KMS-11 (cell line): ENCODE data around the gene POT1.
"Not testable (repeated sequence)": the region's sequence is repeated elsewhere in the genome, so short reads cannot be mapped to it uniquely, and the experiment has no call there.

Experiments
- H2AFZ ChIP-seq: fragments of 200-600 bp; sonication (generic); 2 replicates; pipeline ENCODE4 v1.6.1; 2016; ENCODE audit warnings: antibody characterized with exemption, mixed run types, low read depth
- H3K27ac ChIP-seq: fragments of 200-600 bp; sonication (generic); 2 replicates; pipeline ENCODE4 v1.6.1; 2016; ENCODE audit warnings: mild to moderate bottlenecking, mixed run types
- H3K27me3 ChIP-seq: fragments of 200-600 bp; sonication (generic); 2 replicates; pipeline ENCODE4 v1.6.1; 2017; ENCODE audit warnings: mild to moderate bottlenecking, low read depth, mixed run types, moderate library complexity; ENCODE audit not compliant: insufficient read depth
- H3K36me3 ChIP-seq: fragments of 200-600 bp; sonication (generic); 2 replicates; pipeline ENCODE4 v1.6.1; 2017; ENCODE audit warnings: mild to moderate bottlenecking, mixed run types; ENCODE audit not compliant: insufficient read depth
- H3K4me1 ChIP-seq: fragments of 200-600 bp; sonication (generic); 2 replicates; pipeline ENCODE4 v1.6.1; 2016; ENCODE audit warnings: mild to moderate bottlenecking, low read depth, mixed run types; ENCODE audit not compliant: poor library complexity, severe bottlenecking
- H3K4me2 ChIP-seq: fragments of 200-600 bp; sonication (generic); 2 replicates; pipeline ENCODE4 v1.7.0; 2016; ENCODE audit warnings: mild to moderate bottlenecking, mixed run types
- H3K4me3 ChIP-seq: fragments of 200-600 bp; sonication (generic); IDR thresholded peaks from 2 replicates; pipeline ENCODE4 v1.6.1; 2017; ENCODE audit warnings: low read depth, low read length, mixed read lengths; ENCODE audit not compliant: insufficient read depth
- H3K79me2 ChIP-seq: fragments of 200-600 bp; sonication (generic); 2 replicates; pipeline ENCODE4 v1.6.1; 2016; ENCODE audit warnings: low read depth, mixed run types; ENCODE audit not compliant: insufficient read depth
- H3K9ac ChIP-seq: fragments of 200-600 bp; sonication (generic); 2 replicates; pipeline ENCODE4 v1.6.1; 2016; ENCODE audit warnings: mild to moderate bottlenecking, mixed run types
- H4K20me1 ChIP-seq: fragments of 200-600 bp; sonication (generic); 2 replicates; pipeline ENCODE4 v1.6.1; 2016; ENCODE audit warnings: mild to moderate bottlenecking, mixed run types; ENCODE audit not compliant: insufficient read depth
- CTCF ChIP-seq: fragments of 200-600 bp; sonication (generic); conservative IDR thresholded peaks from 2 replicates; pipeline ENCODE4 v1.6.1; 2017; ENCODE audit warnings: low read depth, mild to moderate bottlenecking, antibody characterized with exemption, low read length, moderate library complexity, mixed read lengths

Gene POT1

GRCh38 chr7:124929467-124930172 lies at the start of gene POT1:
TSS of gene POT1 (minus strand) at chr7:124929825. CDS start at chr7:124897173, 32,652 bp downstream.
- H3K27ac ChIP-seq = peak within 1 kb of the TSS; percentile 80
- H3K4me1 ChIP-seq = peaks cover 25% of the 10 kb centered on the region
- peak within 1 kb of the TSS; percentile 75 for H3K4me3 ChIP-seq
- peaks cover 32% of the 10 kb centered on the region for H3K79me2 ChIP-seq
- peak within 1 kb of the TSS; percentile 94 for H2AFZ ChIP-seq
- no peaks in the 10 kb centered on the region for H4K20me1 ChIP-seq
- peak within 1 kb of the TSS; percentile 78 for H3K9ac ChIP-seq
- H3K36me3 ChIP-seq = no peaks in the 10 kb centered on the region
- no peak for TF ChIP-seq CTCF
- no peaks in the 10 kb centered on the region for H3K27me3 ChIP-seq
- peak within 1 kb of the TSS; percentile 81 for H3K4me2 ChIP-seq

- H3K27me3 ChIP-seq, H4K20me1 ChIP-seq, H3K79me2 ChIP-seq, H3K4me3 ChIP-seq, H3K36me3 ChIP-seq, H3K9ac ChIP-seq, H3K4me1 ChIP-seq, H2AFZ ChIP-seq, H3K27ac ChIP-seq, H3K4me2 ChIP-seq: not testable (repeated sequence)
Observed at GRCh38 chr7:124975131-124975530, 45.5 kb upstream of the POT1 start.

- Histone ChIP-seq H4K20me1 (no peaks in the 10 kb centered on the region; the same call in 1 of the 2 replicates), H3K9ac (no peak overlapping the region), H3K79me2 (no peaks in the 10 kb centered on the region), H3K36me3 (no peaks in the 10 kb centered on the region), H2AFZ (no peak overlapping the region), H3K27me3 (no peaks in the 10 kb centered on the region), H3K4me3 (no peak overlapping the region), H3K4me1 (no peaks in the 10 kb centered on the region), H3K4me2 (no peak overlapping the region), H3K27ac (no peak overlapping the region)
- no peak for TF ChIP-seq CTCF
Observed at GRCh38 chr7:124965553-124965952, 35.9 kb upstream of the POT1 start.

- H3K4me2 ChIP-seq = no peak overlapping the region
- H4K20me1 ChIP-seq = no peaks in the 10 kb centered on the region
- no peak overlapping the region for H3K9ac ChIP-seq
- H3K4me3 ChIP-seq = no peak overlapping the region
- peaks cover 1% of the 10 kb centered on the region for H3K4me1 ChIP-seq
- no peak overlapping the region for H2AFZ ChIP-seq
- no peaks in the 10 kb centered on the region for H3K27me3 ChIP-seq
- no peaks in the 10 kb centered on the region for H3K79me2 ChIP-seq
- no peak for TF ChIP-seq CTCF
- no peaks in the 10 kb centered on the region for H3K36me3 ChIP-seq
- no peak overlapping the region for H3K27ac ChIP-seq
Observed at GRCh38 chr7:124959676-124960075, 30.1 kb upstream of the POT1 start.

- not testable (repeated sequence) for H3K4me1 ChIP-seq, H3K36me3 ChIP-seq, H2AFZ ChIP-seq, H3K9ac ChIP-seq, H4K20me1 ChIP-seq, H3K4me3 ChIP-seq, H3K27ac ChIP-seq, H3K4me2 ChIP-seq, H3K27me3 ChIP-seq, H3K79me2 ChIP-seq
Observed at GRCh38 chr7:124957952-124958351, 28.3 kb upstream of the POT1 start.
